HepG2 (cell line): ENCODE results near the gene FRMD4B.

Experiments
- ATM ChIP-seq: fragments of 450-650 bp; IDR thresholded peaks from 2 replicates; pipeline ENCODE4 v1.7.1; 2017; ENCODE audit warnings: mild to moderate bottlenecking, borderline replicate concordance
- CTCF ChIP-seq: sonication (generic); formaldehyde crosslinking; IDR thresholded peaks from 2 replicates; pipeline ENCODE4 v1.5.0; 2020; ENCODE audit warnings: mild to moderate bottlenecking, missing genetic modification reagents, moderate library complexity
- EZH2 ChIP-seq: conservative IDR thresholded peaks from 2 replicates; pipeline ENCODE4 v1.6.1; 2012; ENCODE audit warnings: mild to moderate bottlenecking, low read depth, low read length, moderate library complexity
- HIVEP1 ChIP-seq: sonication (generic); formaldehyde crosslinking; IDR thresholded peaks from 2 replicates; pipeline ENCODE4 v1.4.0; 2020; ENCODE audit warnings: mild to moderate bottlenecking, missing genetic modification reagents
- ZNF382 ChIP-seq: sonication (generic); formaldehyde crosslinking; IDR thresholded peaks from 2 replicates; pipeline ENCODE4 v1.5.0; 2020; ENCODE audit warnings: missing genetic modification reagents, mild to moderate bottlenecking, borderline replicate concordance
- ZSCAN5A ChIP-seq: sonication (generic); formaldehyde crosslinking; IDR thresholded peaks from 2 replicates; pipeline ENCODE4 v1.8.0; 2022; ENCODE audit warnings: mild to moderate bottlenecking, missing genetic modification reagents, borderline replicate concordance

GRCh38 chr3:69319652-69320051 lies 66.2 kb downstream of the FRMD4B start:
- TF ChIP-seq HIVEP1 = no peak
- TF ChIP-seq EZH2 = no peak
- TF ChIP-seq ZSCAN5A (CRISPR knock-in tag) = no peak
- TF ChIP-seq ZNF382 (CRISPR knock-in tag) = no peak
- TF ChIP-seq ATM = no peak
- no peak for TF ChIP-seq CTCF (CRISPR knock-in tag)
